Uterus (tissue), 4 donors: Measurements from ENCODE around the gene DNASE1L2. TPM values are rescaled to one million over a fixed set of nuclear protein-coding genes. Genes with fewer than 3 reads are reported as not detected.

ENCODE experiments used
- DNase-seq, 2 donors: peaks; one replicate each; pipeline ENCODE4 v3.0.0-alpha.2; 2019 to 2020
- H3K27ac ChIP-seq, 2 donors: fragments of 200-600 bp; sonication (generic); 1 replicate in 1 of 2; 2 replicates in 1 of 2; pipeline ENCODE4 v1.5.1; 2016 to 2018
- H3K27me3 ChIP-seq, 2 donors: fragments of 200-600 bp; sonication (generic); one replicate each; pipeline ENCODE4 v1.5.1; 2018 to 2019; ENCODE audit warnings: control low read depth in 1 of 2
- H3K36me3 ChIP-seq, 2 donors: fragments of 200-600 bp; sonication (generic); one replicate each; pipeline ENCODE4 v1.5.1; 2019; ENCODE audit warnings: control low read depth in 1 of 2
- H3K4me1 ChIP-seq, 2 donors: fragments of 200-600 bp; sonication (generic); one replicate each; pipeline ENCODE4 v1.5.1; 2018 to 2019; ENCODE audit warnings: control low read depth in 1 of 2
- H3K4me3 ChIP-seq, 2 donors: fragments of 200-600 bp; sonication (generic); 1 replicate in 1 of 2; 2 replicates in 1 of 2; pipeline ENCODE4 v1.5.1; 2018 to 2019; ENCODE audit warnings: mild to moderate bottlenecking in 1 of 2
- H3K9me3 ChIP-seq, 2 donors: fragments of 200-600 bp; sonication (generic); one replicate each; pipeline ENCODE4 v1.5.1; 2019; ENCODE audit warnings: control low read depth in 1 of 2
- CTCF ChIP-seq, 4 experiments: fragments of 200-600 bp in 2 of 4; fragments of 450-650 bp in 2 of 4; sonication (generic) in 2 of 4; IDR thresholded peaks; one replicate each; pipeline ENCODE4 v1.5.1; 2016 to 2019; ENCODE audit warnings: antibody characterized with exemption in 4 of 4, mild to moderate bottlenecking in 2 of 4, moderate library complexity in 1 of 4
- POLR2A ChIP-seq, 2 donors: fragments of 450-650 bp; IDR thresholded peaks; one replicate each; pipeline ENCODE4 v1.6.1; 2016; ENCODE audit warnings: antibody characterized with exemption in 2 of 2, mild to moderate bottlenecking in 1 of 2, moderate library complexity in 1 of 2
- intact Hi-C: fragments of 100-400 bp; cut with DNase I; formaldehyde crosslinking; loops from one replicate; pipeline ENCODE4 v1.15.1; 2023; ENCODE audit warnings: low total_unique reads
- microRNA counts, 2 donors: library from miRNA; unstranded; fragments of <30 nt; microRNA quantifications; one replicate each; lab custom pipeline; 2016 to 2017
- microRNA-seq: library from miRNA; unstranded; fragments of <30 nt; microRNA quantifications from one replicate; pipeline ENCODE4, GENCODE V29; 2016; ENCODE audit warnings: borderline microRNAs expressed, borderline replicate concordance
- small RNA-seq: library from RNA; depleted of rRNA; stranded (forward); fragments of <200 nt; gene quantifications from one replicate; pipeline ENCODE3, GENCODE V24; 2016
- total RNA-seq, 4 donors: library from RNA; depleted of rRNA in 3 of 4; stranded (reverse); fragments of >200 nt in 3 of 4; gene quantifications; one replicate each; pipeline versions ENCODE4 v1.1.0 to v1.2.4, GENCODE V29; 2014 to 2023
- donor health status: DM: yes; HTN: yes; CAD: no.

DNASE1L2 gene
- total RNA-seq, 4 donors from 2014 or later, result 0.97 to 1.2 TPM; not detected in 2

GRCh38 chr16:2287916-2288547 is 51.8 kb downstream of the DNASE1L2 start:
- no peak overlapping the region for H3K4me3 ChIP-seq
- H3K36me3 ChIP-seq, result no peaks in the 10 kb centered on the region
- H3K27me3 ChIP-seq, result no peaks in the 10 kb centered on the region
- DNase-seq, result no peak
- intact Hi-C loops, result no loop called here
- no peaks in the 10 kb centered on the region for H3K4me1 ChIP-seq
- H3K9me3 ChIP-seq, result no peaks in the 10 kb centered on the region
- no peak overlapping the region for H3K27ac ChIP-seq
- TF ChIP-seq CTCF (IDR thresholded peaks at IDR 0.05) (no peak), POLR2A (IDR thresholded peaks at IDR 0.05) (no peak)

MicroRNA genes within 50 kb of the gene (microRNA counts, 767-probe panel; counts per million panel counts)
- 0 counts per million in 2 donors for microRNA hsa-miR-940 (lab: Ali Mortazavi, UCI)

Small RNA genes within 50 kb of the gene (microRNA-seq; reads per million reads assigned to microRNA genes)
- gene MIR3677 (not detected), gene MIR4717 (not detected)

Small RNA genes within 50 kb of the gene (small RNA-seq; reads per million reads assigned to genes)
- gene MIR3677, result not detected
- not detected for gene MIR4717

Other genes starting within 250 kb of the DNASE1L2 start
- 1 to 10 TPM in 1 of 4 donors, not detected in 3; 1.5 TPM for gene SYNGR3, start 246.5 kb upstream of the DNASE1L2 start, total RNA-seq
- 10 to 100 TPM; 16.9 to 50.0 (median 34.6) TPM for gene ZNF598, start 226.6 kb upstream of the DNASE1L2 start, total RNA-seq
- 1 to 10 TPM in 1 of 4 donors, not detected in 3; 1.5 TPM for gene NPW, start 216.7 kb upstream of the DNASE1L2 start, total RNA-seq
- gene NHERF2, start 209.5 kb upstream of the DNASE1L2 start, total RNA-seq, result 10 to 100 TPM; 10.3 to 97.1 (median 33.1) TPM
- gene NTHL1, start 188.6 kb upstream of the DNASE1L2 start, total RNA-seq, result 10 to 100 TPM; 18.8 to 58.4 (median 27.6) TPM
- 100 to 1,000 TPM in 2 of 4 donors, 10 to 100 TPM in 2; 53.8 to 347 (median 131) TPM for gene TSC2, start 188.5 kb upstream of the DNASE1L2 start, total RNA-seq
- 100 to 1,000 TPM; 149 to 383 (median 197) TPM for gene PKD1, start 100.5 kb upstream of the DNASE1L2 start, total RNA-seq
- gene RAB26, start 87.8 kb upstream of the DNASE1L2 start, total RNA-seq, result under 1 TPM in 1 of 4 donors, not detected in 3; 0.21 TPM
- 10 to 100 TPM; 15.3 to 97.1 (median 51.7) TPM for gene TRAF7, start 80.7 kb upstream of the DNASE1L2 start, total RNA-seq
- gene CASKIN1, start 39.8 kb upstream of the DNASE1L2 start, total RNA-seq, result 1 to 10 TPM in 1 of 4 donors, under 1 TPM in 1, not detected in 2; 0.40 to 2.7 TPM
- 10 to 100 TPM in 3 of 4 donors, 1 to 10 TPM in 1; 9.3 to 32.8 (median 21.5) TPM for gene MLST8, start 31.0 kb upstream of the DNASE1L2 start, total RNA-seq
- gene BRICD5, start 25.6 kb upstream of the DNASE1L2 start, total RNA-seq, result 10 to 100 TPM in 1 of 4 donors, 1 to 10 TPM in 3; 1.2 to 16.9 (median 1.7) TPM
- 10 to 100 TPM in 2 of 4 donors, 1 to 10 TPM in 2; 2.6 to 14.4 (median 10.4) TPM for gene PGP, start 21.6 kb upstream of the DNASE1L2 start, total RNA-seq
- 10 to 100 TPM in 3 of 4 donors, 1 to 10 TPM in 1; 8.2 to 41.8 (median 29.9) TPM for gene E4F1, start 12.9 kb upstream of the DNASE1L2 start, total RNA-seq
- gene ECI1, start 15.1 kb downstream of the DNASE1L2 start, total RNA-seq, result 10 to 100 TPM in 3 of 4 donors, 1 to 10 TPM in 1; 4.9 to 89.1 (median 40.1) TPM
- 100 to 1,000 TPM in 1 of 4 donors, 10 to 100 TPM in 3; 36.1 to 175 (median 85.5) TPM for gene RNPS1, start 31.7 kb downstream of the DNASE1L2 start, total RNA-seq
- 10 to 100 TPM in 1 of 4 donors, 1 to 10 TPM in 3; 1.3 to 18.7 (median 4.7) TPM for gene ABCA3, start 104.3 kb downstream of the DNASE1L2 start, total RNA-seq
- 10 to 100 TPM in 1 of 4 donors, 1 to 10 TPM in 1, under 1 TPM in 1, not detected in 1; under 0.01 to 11.8 (median 1.9) TPM for gene CCNF, start 193.0 kb downstream of the DNASE1L2 start, total RNA-seq
- 1 to 10 TPM in 2 of 4 donors, not detected in 2; 1.8 to 7.0 TPM for gene TEDC2, start 223.7 kb downstream of the DNASE1L2 start, total RNA-seq
- 10 to 100 TPM in 1 of 4 donors, 1 to 10 TPM in 1, not detected in 2; 1.3 to 15.5 TPM for gene NTN3, start 234.9 kb downstream of the DNASE1L2 start, total RNA-seq
- gene TBC1D24, start 238.7 kb downstream of the DNASE1L2 start, total RNA-seq, result 10 to 100 TPM in 1 of 4 donors, 1 to 10 TPM in 2, under 1 TPM in 1; 0.59 to 21.6 (median 4.6) TPM